H9 (cell line): ENCODE results near the gene PTPN3. TPM values are rescaled to one million over a fixed set of nuclear protein-coding genes. Genes with fewer than 3 reads are reported as not detected.

Experiments used
- DNase-seq: peaks from one replicate; pipeline ENCODE4 v3.0.0-alpha.2; 2017
- H2AFZ ChIP-seq: one replicate; pipeline ENCODE4 v1.6.1; 2013; ENCODE audit warnings: mild to moderate bottlenecking, low read length, control low read depth, moderate library complexity
- H2AK5ac ChIP-seq: 2 replicates; pipeline ENCODE4 v1.6.1; 2013; ENCODE audit warnings: low read length, control low read depth, mixed read lengths; ENCODE audit not compliant: insufficient read length
- H2BK120ac ChIP-seq: one replicate; pipeline ENCODE4 v1.6.1; 2013; ENCODE audit warnings: low read depth, mild to moderate bottlenecking, low read length, control low read depth, inconsistent platforms; ENCODE audit not compliant: poor library complexity, severe bottlenecking
- H2BK12ac ChIP-seq: 2 replicates; pipeline ENCODE4 v1.6.1; 2013; ENCODE audit warnings: low read length, control low read depth, mixed read lengths, low read depth; ENCODE audit not compliant: insufficient read length
- H2BK15ac ChIP-seq: 2 replicates; pipeline ENCODE4 v1.6.1; 2013; ENCODE audit warnings: low read depth, low read length, control low read depth
- H2BK20ac ChIP-seq: one replicate; pipeline ENCODE4 v1.6.1; 2013; ENCODE audit warnings: low read depth, mild to moderate bottlenecking, low read length, control low read depth, inconsistent platforms; ENCODE audit not compliant: poor library complexity, severe bottlenecking
- H2BK5ac ChIP-seq: 2 replicates; pipeline ENCODE4 v1.6.1; 2013; ENCODE audit warnings: low read length, control low read depth, mixed read lengths; ENCODE audit not compliant: insufficient read length
- H3K14ac ChIP-seq: 2 replicates; pipeline ENCODE4 v1.6.1; 2013; ENCODE audit warnings: low read length, control low read depth; ENCODE audit not compliant: insufficient read depth
- H3K18ac ChIP-seq: 2 replicates; pipeline ENCODE4 v1.6.1; 2013; ENCODE audit warnings: low read depth, mild to moderate bottlenecking, mixed read lengths, low read length, control low read depth; ENCODE audit not compliant: insufficient read length
- H3K23ac ChIP-seq: 2 replicates; pipeline ENCODE4 v1.6.1; 2013; ENCODE audit warnings: low read length, control low read depth, mixed read lengths, low read depth; ENCODE audit not compliant: insufficient read length
- H3K23me2 ChIP-seq: 2 replicates; pipeline ENCODE4 v1.6.1; 2013; ENCODE audit warnings: low read depth, mild to moderate bottlenecking, mixed read lengths, low read length, control low read depth; ENCODE audit not compliant: insufficient read length, poor library complexity, severe bottlenecking
- H3K27ac ChIP-seq: 2 replicates; pipeline ENCODE4 v1.5.1; 2013; ENCODE audit warnings: low read length, control low read depth, mixed read lengths, low read depth; ENCODE audit not compliant: insufficient read length
- H3K27me3 ChIP-seq: 2 replicates; pipeline ENCODE4 v1.6.1; 2013; ENCODE audit warnings: low read length, control low read depth, inconsistent platforms; ENCODE audit not compliant: insufficient read depth
- H3K4ac ChIP-seq: 2 replicates; pipeline ENCODE4 v1.6.1; 2013; ENCODE audit warnings: low read depth, mild to moderate bottlenecking, control low read depth, inconsistent platforms, low read length, moderate library complexity
- H3K4me1 ChIP-seq: 2 replicates; pipeline ENCODE4 v1.6.1; 2013; ENCODE audit warnings: low read length, control low read depth, inconsistent platforms; ENCODE audit not compliant: insufficient read depth
- H3K4me2 ChIP-seq: 2 replicates; pipeline ENCODE4 v1.6.1; 2013; ENCODE audit warnings: low read length, control low read depth, mixed read lengths; ENCODE audit not compliant: insufficient read length, insufficient read depth
- H3K56ac ChIP-seq: 2 replicates; pipeline ENCODE4 v1.6.1; 2013; ENCODE audit warnings: low read depth, mild to moderate bottlenecking, mixed read lengths, low read length, control low read depth; ENCODE audit not compliant: insufficient read length
- H3K79me1 ChIP-seq: 2 replicates; pipeline ENCODE4 v1.6.1; 2013; ENCODE audit warnings: low read depth, mild to moderate bottlenecking, moderate library complexity, low read length, control low read depth, inconsistent platforms; ENCODE audit not compliant: insufficient read depth, poor library complexity, severe bottlenecking
- H3K79me2 ChIP-seq: 2 replicates; pipeline ENCODE4 v1.6.1; 2013; ENCODE audit warnings: low read length, control low read depth, inconsistent platforms; ENCODE audit not compliant: insufficient read depth
- H3K9ac ChIP-seq: 2 replicates; pipeline ENCODE4 v1.6.1; 2013; ENCODE audit warnings: low read length, control low read depth, mixed read lengths; ENCODE audit not compliant: insufficient read length; ENCODE audit errors: extremely low read depth
- H3K9me3 ChIP-seq: one replicate; pipeline ENCODE4 v1.6.1; 2013; ENCODE audit warnings: low read depth, low read length, inconsistent platforms; ENCODE audit not compliant: control insufficient read depth
- H3T11ph ChIP-seq: one replicate; pipeline ENCODE4 v1.6.1; 2013; ENCODE audit warnings: mild to moderate bottlenecking, low read length, control low read depth, inconsistent platforms
- H4K20me1 ChIP-seq: one replicate; pipeline ENCODE4 v1.6.1; 2013; ENCODE audit not compliant: control insufficient read depth, insufficient read length, insufficient read depth
- H4K5ac ChIP-seq: 2 replicates; pipeline ENCODE4 v1.6.1; 2013; ENCODE audit warnings: low read depth, mild to moderate bottlenecking, mixed read lengths, low read length, control low read depth; ENCODE audit not compliant: insufficient read length
- H4K8ac ChIP-seq: replicated peaks from 2 replicates; pipeline ENCODE4 v1.6.1; 2013; ENCODE audit warnings: low read length, control low read depth, mixed read lengths, low read depth; ENCODE audit not compliant: insufficient read length
- H4K91ac ChIP-seq: 2 replicates; pipeline ENCODE4 v1.6.1; 2013; ENCODE audit warnings: low read depth, mild to moderate bottlenecking, moderate library complexity, mixed read lengths, low read length, control low read depth; ENCODE audit not compliant: insufficient read length
- H3K27ac Mint-ChIP-seq, 3 experiments: 2 replicates in 2 of 3; 3 replicates in 1 of 3; pipeline ENCODE4 v1.8.0; 2020 to 2021; ENCODE audit warnings: mixed read lengths in 3 of 3, mild to moderate bottlenecking in 1 of 3, moderate library complexity in 1 of 3
- H3K27me3 Mint-ChIP-seq: 2 replicates; pipeline ENCODE4 v1.8.0; 2021; ENCODE audit warnings: low read depth, mild to moderate bottlenecking, moderate library complexity, mixed read lengths
- H3K36me3 Mint-ChIP-seq, 3 experiments: 2 replicates in 2 of 3; 3 replicates in 1 of 3; pipeline ENCODE4 v1.8.0; 2020 to 2021; ENCODE audit warnings: low read depth in 3 of 3, mixed read lengths in 3 of 3; ENCODE audit not compliant: insufficient read depth in 1 of 3
- H3K4me1 Mint-ChIP-seq, 2 experiments: 2 replicates each; pipeline ENCODE4 v1.8.0; 2020; ENCODE audit warnings: mixed read lengths in 2 of 2
- H3K4me3 Mint-ChIP-seq, 2 experiments: 2 replicates in 1 of 2; 3 replicates in 1 of 2; pipeline ENCODE4 v1.8.0; 2020 to 2021; ENCODE audit warnings: mild to moderate bottlenecking in 2 of 2, mixed read lengths in 2 of 2, moderate library complexity in 1 of 2
- H3K9me3 Mint-ChIP-seq, 2 experiments: 2 replicates in 1 of 2; 3 replicates in 1 of 2; pipeline ENCODE4 v1.8.0; 2020; ENCODE audit warnings: mild to moderate bottlenecking in 2 of 2, mixed read lengths in 2 of 2, moderate library complexity in 1 of 2
- WGBS: extraction: QIAGEN DNeasy Blood & Tissue Kit; methylation state at CpG from one replicate; pipeline ENCODE4 v1.1.7; 2013; ENCODE audit warnings: missing lambda C conversion rate, low lambda C conversion rate, mixed read lengths; ENCODE audit not compliant: insufficient read length; ENCODE audit errors: extremely low coverage; 5-methylcytosine and 5-hydroxymethylcytosine counted together
- total RNA-seq: library from RNA; stranded (reverse); gene quantifications from 2 replicates; pipeline ENCODE4 v1.2.1, GENCODE V29; 2021
- TF ChIP-seq, protein P1 (sequence below): fragments of 200-600 bp; sonication (generic); conservative IDR thresholded peaks from 3 replicates; pipeline ENCODE4 v1.8.0; 2021; ENCODE audit warnings: antibody characterized with exemption, mild to moderate bottlenecking

The PTPN3 gene
- total RNA-seq, 1 experiment from 2014 or later = 2.6 TPM

DNA sequence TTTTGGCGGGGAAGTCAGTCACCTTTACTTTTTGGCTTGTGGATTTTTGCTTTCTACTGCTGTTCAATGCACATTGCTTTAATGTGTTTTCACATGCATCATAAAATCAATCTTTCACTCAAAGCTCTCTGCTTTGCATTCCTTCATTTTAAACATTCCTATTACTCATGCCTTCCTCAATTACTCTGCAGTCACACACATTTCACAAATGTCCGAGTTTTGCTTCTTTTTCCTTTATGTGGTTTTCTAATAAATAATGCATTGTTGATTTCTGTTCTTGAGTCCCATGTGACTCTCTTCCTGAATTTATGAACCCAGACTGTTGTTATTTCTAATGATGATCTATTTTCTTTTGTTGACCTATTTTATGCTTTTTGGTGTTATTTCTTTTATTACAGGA, 95.0 kb downstream of the PTPN3 start:
- H2BK12ac ChIP-seq = no peak overlapping the region
- no peak overlapping the region for H3K56ac ChIP-seq
- DNase-seq = no peak
- H2BK5ac ChIP-seq = no peak overlapping the region
- no peaks in the 10 kb centered on the region for H3K27me3 ChIP-seq
- no peaks in the 10 kb centered on the region for H3K23me2 ChIP-seq
- no peak overlapping the region for H3K14ac ChIP-seq
- no peak overlapping the region for H2BK20ac ChIP-seq
- no peak overlapping the region for H3K4me2 ChIP-seq
- H3K9me3 ChIP-seq = no peaks in the 10 kb centered on the region
- no peak overlapping the region for H3K27ac ChIP-seq
- Mint-ChIP-seq H3K27ac (no peak overlapping the region), H3K4me1 (peaks cover 5 to 11% of the 10 kb centered on the region in 2 experiments), H3K27me3 (no peaks in the 10 kb centered on the region), H3K36me3 (peaks cover 0 to 3% (median 0%) of the 10 kb centered on the region in 3 experiments; a peak in 1 of 7 replicates), H3K4me3 (no peak overlapping the region), H3K9me3 (no peaks in the 10 kb centered on the region)
- H3K23ac ChIP-seq = no peak overlapping the region
- no peak overlapping the region for H3T11ph ChIP-seq
- peaks cover 3% of the 10 kb centered on the region; the same call in 1 of the 2 replicates for H3K4me1 ChIP-seq
- no peak overlapping the region for H2AK5ac ChIP-seq
- H3K79me1 ChIP-seq = no peaks in the 10 kb centered on the region
- H4K5ac ChIP-seq = no peak overlapping the region
- H3K18ac ChIP-seq = no peak overlapping the region
- no peak overlapping the region for H4K91ac ChIP-seq
- H2BK120ac ChIP-seq = no peak overlapping the region
- no peaks in the 10 kb centered on the region for H4K20me1 ChIP-seq
- no peak overlapping the region for H2AFZ ChIP-seq
- H3K4ac ChIP-seq = no peak overlapping the region
- no peak overlapping the region for H4K8ac ChIP-seq
- H3K9ac ChIP-seq = no peak overlapping the region
- H2BK15ac ChIP-seq = no peak overlapping the region
- WGBS = no CpG with 5 or more reads among the region's 2 CpGs
- TF ChIP-seq, protein P1, sequence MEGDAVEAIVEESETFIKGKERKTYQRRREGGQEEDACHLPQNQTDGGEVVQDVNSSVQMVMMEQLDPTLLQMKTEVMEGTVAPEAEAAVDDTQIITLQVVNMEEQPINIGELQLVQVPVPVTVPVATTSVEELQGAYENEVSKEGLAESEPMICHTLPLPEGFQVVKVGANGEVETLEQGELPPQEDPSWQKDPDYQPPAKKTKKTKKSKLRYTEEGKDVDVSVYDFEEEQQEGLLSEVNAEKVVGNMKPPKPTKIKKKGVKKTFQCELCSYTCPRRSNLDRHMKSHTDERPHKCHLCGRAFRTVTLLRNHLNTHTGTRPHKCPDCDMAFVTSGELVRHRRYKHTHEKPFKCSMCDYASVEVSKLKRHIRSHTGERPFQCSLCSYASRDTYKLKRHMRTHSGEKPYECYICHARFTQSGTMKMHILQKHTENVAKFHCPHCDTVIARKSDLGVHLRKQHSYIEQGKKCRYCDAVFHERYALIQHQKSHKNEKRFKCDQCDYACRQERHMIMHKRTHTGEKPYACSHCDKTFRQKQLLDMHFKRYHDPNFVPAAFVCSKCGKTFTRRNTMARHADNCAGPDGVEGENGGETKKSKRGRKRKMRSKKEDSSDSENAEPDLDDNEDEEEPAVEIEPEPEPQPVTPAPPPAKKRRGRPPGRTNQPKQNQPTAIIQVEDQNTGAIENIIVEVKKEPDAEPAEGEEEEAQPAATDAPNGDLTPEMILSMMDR = no peak
- H3K79me2 ChIP-seq = no peaks in the 10 kb centered on the region
